HG02763 (cell line): Measurements from ENCODE around the gene NCBP2.
"Not testable (repeated sequence)": the region's sequence is repeated elsewhere in the genome, so short reads cannot be mapped to it uniquely, and the experiment has no call there.

Experiments used
- ATAC-seq: cut with Tn5 transposase; IDR thresholded peaks from one replicate; pipeline ENCODE4 v1.9.1; 2021; ENCODE audit warnings: mild to moderate bottlenecking, moderate library complexity; ENCODE audit not compliant: unreplicated experiment

The NCBP2 gene

GRCh38 chr3:196968233-196969133 is 26.2 kb upstream of the NCBP2 start, which contains the start of gene PIGZ:
TSS of gene PIGZ (minus strand) at chr3:196968833. CDS start at chr3:196952031, 16,802 bp downstream.
- ATAC-seq = peak; percentile 60

DNA sequence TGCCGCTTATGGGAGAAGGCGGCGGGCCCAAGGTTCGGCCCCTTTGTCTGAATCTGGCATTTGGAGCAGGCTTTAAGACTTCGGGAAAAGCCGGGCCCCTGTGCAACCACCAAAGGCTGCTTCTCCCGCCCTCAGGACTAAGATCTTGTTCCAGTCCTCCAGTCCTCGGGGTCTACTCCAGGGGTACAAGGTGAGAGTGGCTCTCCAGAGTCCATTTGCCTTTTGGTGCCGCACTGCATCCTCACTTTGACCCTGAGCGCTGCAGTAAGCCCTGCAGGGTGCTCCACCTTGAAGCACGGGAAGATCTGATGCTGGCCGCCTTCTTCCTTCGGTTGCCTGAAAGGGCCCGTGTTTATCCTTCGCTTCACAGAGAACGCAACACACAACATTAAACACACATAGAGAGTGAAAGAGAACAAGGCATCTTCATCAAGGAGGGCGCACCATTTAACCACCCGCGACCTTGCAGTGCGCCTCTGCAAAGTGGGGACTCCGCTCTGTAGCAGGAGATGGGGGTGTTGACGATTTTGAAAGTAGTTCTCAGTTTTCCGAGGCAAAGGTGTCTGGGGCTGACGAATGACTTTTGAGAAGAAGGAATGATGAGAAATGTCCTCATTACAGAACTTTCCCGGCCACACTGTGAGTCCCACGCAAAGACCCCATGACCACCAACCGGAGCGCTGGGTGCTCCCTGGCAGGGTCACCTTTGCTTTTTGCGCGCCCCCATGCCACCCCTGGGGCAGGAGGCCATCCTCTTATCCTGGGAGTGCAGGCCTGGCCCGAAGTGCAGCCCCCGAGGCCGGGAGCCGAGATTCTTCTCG is 25.3 kb upstream of the NCBP2 start:
- ATAC-seq = no peak

- ATAC-seq = no peak
Observed at GRCh38 chr3:196966526-196967401, 24.4 kb upstream of the NCBP2 start.

DNA sequence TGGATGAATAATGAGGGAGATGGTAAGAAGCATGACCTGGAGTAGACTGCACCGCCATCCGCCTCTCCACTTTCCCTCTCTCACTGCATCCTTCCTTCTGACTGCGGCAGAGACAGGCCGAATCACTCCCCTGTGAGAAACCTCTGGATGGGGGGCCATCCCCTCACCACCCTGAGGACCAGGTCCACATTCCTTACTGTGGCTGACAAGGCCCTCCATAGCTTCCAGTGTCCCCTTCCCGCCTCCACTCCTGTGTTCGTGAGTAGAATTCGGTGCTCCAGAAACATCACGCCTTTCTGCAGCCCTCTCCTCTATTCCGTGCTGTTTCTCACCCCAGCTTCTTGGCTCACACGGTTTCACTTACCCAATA is 23.5 kb upstream of the NCBP2 start:
- ATAC-seq = no peak

DNA sequence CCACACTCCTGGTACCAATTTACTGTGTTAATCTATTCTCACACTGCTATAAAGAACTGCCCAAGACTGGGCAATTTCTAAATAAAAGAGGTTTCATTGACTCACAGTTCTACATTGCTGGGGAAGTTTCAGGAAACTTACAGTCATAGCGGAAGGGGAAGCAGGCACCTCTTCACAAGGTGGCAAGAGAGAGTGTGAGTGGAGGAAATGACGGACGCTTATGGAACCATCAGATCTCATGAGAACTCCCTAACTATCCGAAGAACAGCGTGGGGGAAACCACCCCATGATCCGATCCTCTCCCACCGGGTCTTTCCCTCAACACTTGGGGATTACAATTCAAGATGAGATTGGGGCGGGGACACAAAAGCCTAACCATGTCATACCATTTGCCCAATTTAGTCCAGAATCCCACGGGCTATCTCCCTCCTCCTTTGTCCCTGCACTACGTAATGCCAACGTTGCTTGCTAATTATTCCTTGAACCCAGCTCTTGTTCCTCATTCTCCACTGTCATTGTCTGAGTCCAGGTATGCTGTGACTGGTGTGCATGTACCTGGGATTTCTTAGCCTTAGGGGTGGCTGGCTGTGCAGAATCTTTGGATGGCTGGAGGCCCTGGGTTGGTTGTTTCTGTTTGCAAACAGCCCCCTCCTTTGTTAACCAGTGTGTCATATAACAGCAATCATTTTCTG is 22.9 kb upstream of the NCBP2 start:
- ATAC-seq = no peak

DNA sequence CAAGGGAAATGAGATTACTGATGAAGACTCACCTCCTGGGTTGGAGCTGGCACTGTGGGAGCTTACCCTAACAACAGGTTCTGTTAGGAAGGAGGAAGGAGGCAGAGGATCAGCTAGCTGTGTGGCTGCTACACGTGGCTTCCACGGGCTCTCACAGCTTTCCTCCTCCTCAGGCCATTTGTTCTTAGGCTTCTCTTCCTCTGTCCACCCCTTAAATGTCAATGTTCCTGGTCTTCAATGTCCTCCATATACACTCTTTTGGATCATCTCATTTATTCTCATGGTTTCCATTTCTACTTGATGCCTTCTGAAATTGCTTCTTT is 21.3 kb upstream of the NCBP2 start:
- ATAC-seq = no peak

DNA sequence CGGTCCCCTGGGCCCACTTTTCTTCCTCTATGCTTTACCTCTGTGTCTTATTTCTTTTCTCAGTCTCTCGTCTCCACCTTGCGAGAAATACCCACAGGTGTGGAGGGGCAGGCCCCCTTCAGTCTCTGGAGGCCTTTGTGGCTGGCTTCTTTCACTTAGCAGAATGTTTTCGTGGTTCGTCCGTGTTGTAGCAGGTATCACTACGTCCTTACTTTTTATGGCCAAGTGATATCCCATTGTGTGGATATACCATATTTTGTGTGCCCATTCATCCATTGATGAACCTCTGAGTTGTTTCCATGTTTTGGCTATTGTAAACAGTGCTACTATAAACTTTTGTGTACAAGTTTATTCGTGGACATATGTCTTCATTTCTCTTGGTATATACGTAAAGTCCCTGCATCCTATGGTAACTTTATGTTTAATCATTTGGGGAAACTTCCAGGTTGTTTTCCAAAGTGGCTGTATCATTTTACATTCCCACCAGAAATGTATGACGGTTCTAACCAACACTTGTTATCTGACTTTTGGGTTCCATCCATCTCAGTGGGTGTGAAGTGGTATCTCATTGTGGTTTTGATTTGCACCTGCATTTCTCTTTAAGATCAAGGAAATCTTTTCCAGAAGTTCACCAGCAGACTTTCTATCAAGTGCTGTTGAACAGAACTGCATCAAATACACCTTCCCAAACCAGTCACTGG is 20.8 kb upstream of the NCBP2 start:
- ATAC-seq = no peak

DNA sequence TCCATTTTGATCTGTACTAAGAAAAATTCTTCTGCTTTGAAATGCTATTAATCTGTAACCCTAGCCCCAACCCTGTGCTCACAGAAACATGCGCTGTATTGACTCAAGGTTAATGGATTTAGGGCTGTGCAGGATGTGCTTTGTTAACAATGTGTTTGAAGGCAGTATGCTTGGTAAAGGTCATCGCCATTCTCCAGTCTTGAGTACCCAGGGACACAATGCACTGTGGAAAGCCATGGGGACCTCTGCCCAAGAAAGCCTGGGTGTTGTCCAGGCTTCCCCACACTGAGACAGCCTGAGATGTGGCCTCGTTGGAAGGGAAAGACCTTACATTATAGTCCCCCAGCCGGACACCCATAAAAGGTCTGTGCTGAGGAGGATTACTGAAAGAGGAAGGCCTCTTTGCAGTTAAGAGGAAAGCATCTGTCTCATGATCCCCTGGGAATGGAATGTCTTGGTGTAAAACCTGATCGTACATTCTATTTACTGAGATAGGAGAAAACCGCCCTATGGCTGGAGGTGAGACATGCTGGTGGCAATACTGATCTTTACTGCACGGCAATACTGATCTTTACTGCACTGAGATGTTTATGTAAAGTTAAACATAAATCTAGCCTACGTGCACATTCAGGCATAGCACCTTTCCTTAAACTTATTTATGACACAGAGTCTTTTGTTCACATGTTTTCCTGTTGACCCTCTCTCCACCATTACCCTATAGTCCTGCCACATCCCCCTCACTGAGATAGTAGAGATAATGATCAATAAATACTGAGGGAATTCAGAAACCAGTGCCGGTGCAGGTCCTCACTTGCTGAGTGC is 20.0 kb upstream of the NCBP2 start:
- no peak for ATAC-seq

GRCh38 chr3:196954832-196955231 is 12.5 kb upstream of the NCBP2 start:
- ATAC-seq = no peak

DNA sequence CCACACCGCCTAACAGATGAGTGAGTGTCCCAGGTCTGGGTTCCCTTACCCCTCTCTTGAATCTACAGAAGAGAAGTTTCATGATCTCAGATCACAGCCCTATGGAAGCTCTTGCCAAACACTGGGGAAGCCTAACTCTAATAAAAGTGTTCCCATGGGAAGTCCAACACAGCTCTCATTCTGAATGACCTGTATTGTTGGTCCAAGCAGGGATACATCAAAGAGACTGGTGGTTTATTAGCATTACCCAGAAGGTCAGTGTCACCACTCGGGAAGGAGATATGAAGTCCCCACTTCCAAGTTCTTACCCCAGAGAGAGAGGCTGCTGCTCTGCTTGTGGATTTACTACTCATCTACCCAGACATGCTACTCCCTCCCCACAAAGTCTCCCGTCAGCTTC is 9.0 kb upstream of the NCBP2 start:
- no peak for ATAC-seq

GRCh38 chr3:196949750-196950149 is 7.4 kb upstream of the NCBP2 start:
- ATAC-seq = no peak

DNA sequence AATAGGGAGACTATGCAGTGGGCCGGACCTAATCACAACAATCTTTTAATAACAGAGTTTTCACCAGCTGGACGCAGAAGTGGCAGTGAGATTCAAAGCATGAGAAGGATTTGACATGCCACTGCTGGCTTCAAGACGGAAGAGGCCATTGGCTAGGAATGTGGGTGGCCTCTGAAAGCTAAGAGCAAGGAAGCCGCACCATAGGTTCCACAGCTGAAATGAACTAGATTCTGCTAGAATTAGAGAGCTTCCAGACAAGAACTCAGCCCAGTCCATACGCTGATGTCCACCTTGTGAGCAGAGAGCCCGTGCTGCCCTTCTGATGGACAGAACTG is 6.9 kb upstream of the NCBP2 start:
- no peak for ATAC-seq

DNA sequence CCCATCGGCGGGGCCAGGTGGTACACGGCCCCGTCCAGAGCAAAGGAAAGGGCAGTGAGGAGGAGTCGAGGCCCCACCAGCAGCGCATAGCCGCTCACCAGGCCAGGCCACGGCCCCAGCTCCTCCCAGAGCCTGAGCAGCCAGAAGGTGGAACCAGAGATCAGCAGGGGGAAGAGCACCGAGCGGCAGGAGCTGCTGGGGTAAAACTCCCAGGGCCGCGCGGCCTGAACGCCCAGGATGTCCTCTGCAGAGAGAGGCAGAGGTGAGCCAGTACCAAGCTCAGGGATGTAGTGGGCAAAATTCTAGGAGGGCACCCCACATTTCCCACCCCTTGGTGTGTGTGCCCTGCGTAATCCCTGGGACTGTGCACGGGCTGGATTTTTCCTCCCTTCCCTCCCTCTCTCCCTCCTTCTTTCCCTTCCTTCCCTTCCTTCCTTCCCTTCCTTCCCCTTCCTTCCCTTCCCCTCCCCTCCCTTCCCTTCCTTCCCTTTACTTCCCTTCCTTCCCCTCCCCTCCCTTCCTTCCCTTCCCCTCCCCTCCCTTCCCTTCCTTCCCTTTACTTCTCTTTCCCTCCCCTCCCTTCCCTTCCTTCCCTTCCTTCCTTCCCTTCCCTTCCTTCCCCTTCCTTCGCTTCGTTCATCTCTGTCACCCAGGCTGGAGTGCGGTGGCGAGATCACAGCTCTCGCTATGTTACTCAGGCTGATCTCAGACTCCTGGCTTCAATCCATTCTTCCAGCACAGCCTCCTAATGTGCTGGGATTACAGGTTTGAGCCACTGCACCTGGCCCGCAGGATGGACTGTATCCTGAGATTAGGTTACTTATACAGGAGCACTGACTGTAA is 6.3 kb upstream of the NCBP2 start:
- no peak for ATAC-seq

- no peak for ATAC-seq
Observed at GRCh38 chr3:196947860-196948441, 5.6 kb upstream of the NCBP2 start.

GRCh38 chr3:196947136-196947859 is 5.0 kb upstream of the NCBP2 start:
- ATAC-seq = no peak

GRCh38 chr3:196944037-196944790 is 1.9 kb upstream of the NCBP2 start:
- not testable (repeated sequence) for ATAC-seq

DNA sequence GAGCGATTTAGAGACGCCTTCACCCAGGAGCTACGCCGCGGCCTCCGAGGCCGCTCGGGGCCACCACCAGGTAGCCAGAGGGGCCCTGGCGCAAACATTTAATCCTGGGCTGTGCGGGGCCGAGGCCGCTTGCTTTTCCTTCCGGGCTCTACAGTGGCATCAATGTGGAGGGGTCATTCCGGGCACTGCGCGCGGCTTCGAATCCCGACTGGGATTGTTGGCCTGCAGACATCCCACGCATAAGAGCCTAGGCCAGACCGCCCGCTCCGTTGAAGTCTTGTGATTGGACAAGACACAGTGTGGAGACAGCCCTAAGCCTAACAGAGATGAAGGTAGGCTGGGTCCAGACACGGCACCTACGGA is 568 bp upstream of the NCBP2 start:
- no peak for ATAC-seq
